Measurements from ENCODE around the gene MAPK6. TPM values are rescaled to one million over a fixed set of nuclear protein-coding genes. Genes with fewer than 3 reads are reported as not detected.

Gene MAPK6
- total RNA-seq: 10 to 100 TPM; 13.3 to 19.4 (median 14.2) TPM

GRCh38 chr15:52018693-52019393, at the start of gene MAPK6:
MAPK6 (plus strand) TSS chr15:52019219; CDS start chr15:52046461, 27,242 bp downstream.
- Histone ChIP-seq H3K4me3 (peak within 1 kb of the TSS; percentile 63 to 88 (median 74)), H3K36me3 (no peaks in the 10 kb centered on the region), H3K9me3 (no peaks in the 10 kb centered on the region), H3K27me3 (no peaks in the 10 kb centered on the region), H3K27ac (replicated peaks in 1 of 4) (peak within 1 kb of the TSS; percentile 94 to 96 (median 95)), H3K4me1 (peaks cover 34 to 42% (median 40%) of the 10 kb centered on the region in 4 donors)
- intact Hi-C loops (cut with DNase I): no loop called here
- 19% methylated on average over 13 of the region's 59 CpGs for WGBS
- peak; percentile 85 for TF ChIP-seq POLR2A (IDR thresholded peaks at IDR 0.05; ENCODE audit: low read depth)
- no peak for TF ChIP-seq EP300 (IDR thresholded peaks at IDR 0.05)
- TF ChIP-seq POLR2AphosphoS5 (IDR thresholded peaks at IDR 0.05): peak; percentile 94 to 97
- TF ChIP-seq CTCF (IDR thresholded peaks at IDR 0.05): peak in 1 of 3 experiments; percentile 17
- peak; percentile 98 for DNase-seq (ENCODE audit: extremely low spot score)

- Histone ChIP-seq H3K27me3 (no peaks in the 10 kb centered on the region), H3K36me3 (peaks cover 0 to 13% (median 8%) of the 10 kb centered on the region in 4 donors), H3K4me1 (peaks cover 18 to 27% (median 20%) of the 10 kb centered on the region in 4 donors), H3K9me3 (peaks cover 0 to 10% (median 4%) of the 10 kb centered on the region in 4 donors), H3K27ac (replicated peaks in 1 of 4) (no peak overlapping the region), H3K4me3 (no peak overlapping the region)
- intact Hi-C loops (cut with DNase I): loop anchor here (5.0 kb wide), 2 partner anchors 53 to 108 kb away; no protein-coding TSS in a partner anchor
- DNase-seq (ENCODE audit: extremely low spot score): no peak
- 88% methylated on average over 4 of the region's 4 CpGs for WGBS
- TF ChIP-seq POLR2A (IDR thresholded peaks at IDR 0.05; ENCODE audit: low read depth): no peak
- no peak for TF ChIP-seq POLR2AphosphoS5 (IDR thresholded peaks at IDR 0.05)
- TF ChIP-seq EP300 (IDR thresholded peaks at IDR 0.05): no peak
- no peak for TF ChIP-seq CTCF (IDR thresholded peaks at IDR 0.05)
Observed at GRCh38 chr15:51969728-51970127, 49.3 kb upstream of the MAPK6 start.

GRCh38 chr15:51970132-51970817, 48.7 kb upstream of the MAPK6 start:
- no peak for DNase-seq (ENCODE audit: extremely low spot score)
- Histone ChIP-seq H3K9me3 (peaks cover 0 to 10% (median 4%) of the 10 kb centered on the region in 4 donors), H3K36me3 (peaks cover 0 to 8% (median 5%) of the 10 kb centered on the region in 4 donors), H3K4me1 (peaks cover 18 to 27% (median 20%) of the 10 kb centered on the region in 4 donors), H3K4me3 (peak overlapping the region in 2 of 4 donors; percentile 66 to 79), H3K27me3 (no peaks in the 10 kb centered on the region), H3K27ac (replicated peaks in 1 of 4) (peak overlapping the region in 1 of 4 donors; percentile 88)
- TF ChIP-seq EP300 (IDR thresholded peaks at IDR 0.05): no peak
- no peak for TF ChIP-seq POLR2AphosphoS5 (IDR thresholded peaks at IDR 0.05)
- TF ChIP-seq CTCF (IDR thresholded peaks at IDR 0.05): no peak
- no peak for TF ChIP-seq POLR2A (IDR thresholded peaks at IDR 0.05; ENCODE audit: low read depth)
- WGBS: 69% methylated on average over 4 of the region's 4 CpGs
- intact Hi-C loops (cut with DNase I): loop anchor here (5.0 kb wide), 2 partner anchors 52 to 107 kb away; no protein-coding TSS in a partner anchor

GRCh38 chr15:51971032-51971374, 48.0 kb upstream of the MAPK6 start:
- no peak for DNase-seq (ENCODE audit: extremely low spot score)
- H3K4me1 ChIP-seq: peaks cover 18 to 27% (median 20%) of the 10 kb centered on the region in 4 donors
- peaks cover 0 to 5% (median under 1%) of the 10 kb centered on the region in 4 donors for H3K36me3 ChIP-seq
- WGBS: 0% methylated on average over 7 of the region's 7 CpGs
- TF ChIP-seq POLR2AphosphoS5 (IDR thresholded peaks at IDR 0.05) (no peak), POLR2A (IDR thresholded peaks at IDR 0.05; ENCODE audit: low read depth) (no peak), EP300 (IDR thresholded peaks at IDR 0.05) (no peak), CTCF (IDR thresholded peaks at IDR 0.05) (no peak)
- H3K4me3 ChIP-seq: peak overlapping the region; percentile 66 to 79 (median 72)
- intact Hi-C loops (cut with DNase I): loop anchor here (5.0 kb wide), 2 partner anchors 51 to 106 kb away; no protein-coding TSS in a partner anchor
- peak overlapping the region; percentile 85 to 89 (median 88) for H3K27ac ChIP-seq (replicated peaks in 1 of 4)
- H3K9me3 ChIP-seq: peaks cover 0 to 10% (median 4%) of the 10 kb centered on the region in 4 donors
- no peaks in the 10 kb centered on the region for H3K27me3 ChIP-seq

All from esophagus muscularis mucosa (tissue), 4 donors.